SK-N-MC (cell line): ENCODE measurements around the gene TRAF3.

Experiments used
- DNase-seq: peaks from one replicate; pipeline ENCODE4 v3.0.0-alpha.2; 2011; ENCODE audit warnings: low read depth, low spot score
- H3K27ac ChIP-seq: fragments of 200-600 bp; sonication (generic); 2 replicates; pipeline ENCODE4 v1.5.1; 2016; ENCODE audit warnings: mixed run types
- H3K36me3 ChIP-seq: fragments of 200-600 bp; sonication (generic); 2 replicates; pipeline ENCODE4 v1.6.1; 2017; ENCODE audit warnings: antibody characterized with exemption, low read length, mixed read lengths; ENCODE audit not compliant: insufficient read depth
- H3K4me3 ChIP-seq: fragments of 200-600 bp; sonication (generic); 2 replicates; pipeline ENCODE4 v1.5.1; 2016
- H3K9ac ChIP-seq: fragments of 200-600 bp; sonication (generic); 2 replicates; pipeline ENCODE4 v1.8.0; 2017; ENCODE audit warnings: mixed run types, mixed read lengths; ENCODE audit not compliant: insufficient read length
- H3K9me3 ChIP-seq: fragments of 200-600 bp; sonication (generic); 2 replicates; pipeline ENCODE4 v1.6.1; 2017; ENCODE audit warnings: low read depth, mild to moderate bottlenecking, antibody characterized with exemption, low read length, moderate library complexity, mixed read lengths
- EZH2 ChIP-seq: fragments of 200-600 bp; sonication (generic); IDR thresholded peaks from one replicate; pipeline ENCODE4 v1.6.1; 2017; ENCODE audit warnings: antibody characterized with exemption
- FOXP2 ChIP-seq: optimal IDR thresholded peaks from 2 replicates; pipeline ENCODE3; 2011; ENCODE audit warnings: mild to moderate bottlenecking, moderate library complexity; ENCODE audit not compliant: insufficient read depth; ENCODE audit errors: extremely low read length, control extremely low read depth
- POLR2AphosphoS5 ChIP-seq: IDR thresholded peaks from 2 replicates; pipeline ENCODE4 v1.6.1; 2012; ENCODE audit warnings: mild to moderate bottlenecking, low read depth, low read length, borderline replicate concordance

TRAF3 gene

GRCh38 chr14:102943454-102943853, 166.2 kb downstream of the TRAF3 start:
- no peak overlapping the region for H3K9ac ChIP-seq
- peaks cover 34% of the 10 kb centered on the region for H3K36me3 ChIP-seq
- no peak for DNase-seq
- no peak for TF ChIP-seq POLR2AphosphoS5
- no peak for TF ChIP-seq FOXP2
- no peak for TF ChIP-seq EZH2
- no peak overlapping the region for H3K27ac ChIP-seq
- H3K9me3 ChIP-seq, result no peaks in the 10 kb centered on the region
- no peak overlapping the region for H3K4me3 ChIP-seq

DNA sequence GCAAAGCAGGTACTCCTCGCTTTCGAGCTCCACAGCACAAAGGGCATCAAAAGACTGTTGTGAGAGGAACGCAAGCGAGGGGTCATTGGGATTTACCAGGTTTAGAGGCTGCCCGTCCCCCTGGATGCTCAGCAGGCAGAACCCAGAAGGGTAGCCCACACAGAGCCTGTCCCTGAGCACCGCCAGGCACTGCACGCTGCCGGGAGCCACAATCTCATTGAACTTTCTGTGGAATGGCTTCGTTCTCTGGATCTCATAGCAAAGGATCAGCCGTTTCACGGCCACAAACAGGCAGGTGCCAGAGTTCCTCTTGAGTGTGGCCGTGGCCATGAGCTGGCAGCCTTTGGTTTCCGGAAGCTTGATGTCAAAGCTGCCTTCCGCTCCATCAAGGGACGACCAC, 166.7 kb downstream of the TRAF3 start:
- TF ChIP-seq POLR2AphosphoS5 (no peak), FOXP2 (no peak), EZH2 (no peak)
- no peak for DNase-seq
- H3K4me3 ChIP-seq, result no peak overlapping the region
- no peaks in the 10 kb centered on the region for H3K9me3 ChIP-seq
- peaks cover 38% of the 10 kb centered on the region for H3K36me3 ChIP-seq
- no peak overlapping the region for H3K9ac ChIP-seq
- no peak overlapping the region for H3K27ac ChIP-seq

- no peak overlapping the region for H3K4me3 ChIP-seq
- H3K36me3 ChIP-seq, result peaks cover 45% of the 10 kb centered on the region
- DNase-seq, result no peak
- no peak overlapping the region for H3K27ac ChIP-seq
- H3K9ac ChIP-seq, result no peak overlapping the region
- TF ChIP-seq POLR2AphosphoS5 (no peak), EZH2 (no peak), FOXP2 (no peak)
- no peaks in the 10 kb centered on the region for H3K9me3 ChIP-seq
These were observed 167.4 kb downstream of the TRAF3 start for GRCh38 chr14:102944448-102945330.

DNA sequence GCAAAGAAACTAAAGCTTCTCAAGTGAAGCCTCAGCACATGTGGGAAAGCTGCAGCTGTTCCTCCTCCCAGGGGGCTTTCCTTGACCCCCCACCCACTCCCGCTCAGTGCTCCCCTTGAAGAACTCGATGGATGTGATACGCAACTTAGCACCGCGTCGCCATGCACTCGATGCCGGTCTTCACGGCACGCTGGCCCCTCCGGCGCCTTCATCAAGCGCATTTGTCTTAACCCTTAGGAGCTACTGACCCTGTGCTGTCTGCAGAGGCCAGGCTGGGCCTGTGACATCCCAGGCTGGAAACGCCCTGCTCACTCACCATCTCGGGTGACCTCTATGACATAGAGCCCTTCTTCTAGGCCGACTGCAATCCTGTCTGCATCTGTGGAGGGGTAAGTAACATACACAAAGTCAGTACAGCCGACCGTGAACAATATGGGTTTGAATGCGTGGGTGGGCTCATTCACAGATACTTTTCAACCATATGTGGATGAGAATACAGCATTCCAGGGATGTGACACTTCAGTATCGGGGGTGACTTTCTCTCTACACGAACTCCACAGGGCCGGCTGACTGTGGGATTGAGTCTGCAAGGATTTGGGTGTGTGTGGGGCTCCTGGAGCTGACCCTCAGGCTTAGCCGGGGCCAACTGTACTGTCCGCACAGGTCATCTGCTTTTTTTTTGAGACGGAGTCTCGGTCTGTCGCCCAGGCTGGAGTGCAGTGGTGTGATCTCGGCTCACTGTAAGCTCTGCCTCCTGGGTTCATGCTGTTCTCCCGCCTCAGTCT, 168.3 kb downstream of the TRAF3 start:
- TF ChIP-seq EZH2 (no peak), FOXP2 (no peak), POLR2AphosphoS5 (no peak)
- Histone ChIP-seq H3K9me3 (no peaks in the 10 kb centered on the region), H3K36me3 (peaks cover 49% of the 10 kb centered on the region), H3K27ac (no peak overlapping the region), H3K9ac (no peak overlapping the region), H3K4me3 (no peak overlapping the region)
- no peak for DNase-seq

- no peak for TF ChIP-seq FOXP2
- no peak for TF ChIP-seq EZH2
- TF ChIP-seq POLR2AphosphoS5, result no peak
- H3K9ac ChIP-seq, result no peak overlapping the region
- DNase-seq, result no peak
- H3K36me3 ChIP-seq, result peaks cover 61% of the 10 kb centered on the region
- no peaks in the 10 kb centered on the region for H3K9me3 ChIP-seq
- H3K27ac ChIP-seq, result 0 out of 2 replicates have a peak overlapping the region, but pooled peaks have one; percentile 26
- H3K4me3 ChIP-seq, result no peak overlapping the region
These were observed 170.3 kb downstream of the TRAF3 start for GRCh38 chr14:102947321-102948103.

- H3K4me3 ChIP-seq, result no peak overlapping the region
- H3K9me3 ChIP-seq, result no peaks in the 10 kb centered on the region
- TF ChIP-seq EZH2 (no peak), FOXP2 (no peak), POLR2AphosphoS5 (no peak)
- no peak overlapping the region for H3K9ac ChIP-seq
- peak overlapping the region; percentile 54 for H3K27ac ChIP-seq
- peaks cover 60% of the 10 kb centered on the region for H3K36me3 ChIP-seq
- no peak for DNase-seq
These were observed 171.4 kb downstream of the TRAF3 start for GRCh38 chr14:102948698-102949061.

DNA sequence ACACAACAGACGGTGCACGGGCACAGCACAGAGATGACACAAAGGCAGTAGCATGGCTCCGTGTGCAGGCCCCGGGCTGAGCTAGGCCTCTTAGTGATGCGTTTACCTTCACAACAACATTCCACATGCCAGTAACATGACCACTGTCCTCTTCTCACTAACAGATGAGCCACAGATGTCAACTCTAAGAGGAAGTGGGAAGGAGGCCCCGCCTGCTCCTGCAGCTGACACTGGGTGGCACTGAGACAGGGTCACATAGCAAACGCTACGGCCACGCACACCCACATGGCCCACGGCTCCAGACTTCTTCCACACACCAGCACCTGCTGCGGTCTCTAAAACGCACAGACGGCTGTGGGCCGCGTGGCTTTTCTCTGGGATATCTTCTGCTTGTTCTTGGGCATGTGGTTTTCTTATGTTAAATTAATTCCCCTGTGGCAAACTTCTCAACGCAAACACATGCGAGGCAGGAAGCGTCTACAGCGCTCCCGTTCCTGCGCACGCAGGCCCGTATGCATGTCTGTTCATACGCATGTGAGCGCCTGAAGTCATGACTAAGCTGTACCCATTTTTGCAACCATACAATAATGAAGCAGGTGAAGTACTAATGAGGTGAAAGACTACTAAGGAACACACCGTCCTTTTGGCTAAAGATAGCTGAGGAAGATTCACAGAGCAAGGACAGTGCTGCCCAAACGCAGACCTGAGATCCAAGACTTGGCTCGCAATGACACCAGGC, 172.0 kb downstream of the TRAF3 start:
- Histone ChIP-seq H3K4me3 (no peak overlapping the region), H3K9ac (no peak overlapping the region), H3K36me3 (peaks cover 57% of the 10 kb centered on the region), H3K9me3 (no peaks in the 10 kb centered on the region), H3K27ac (peak overlapping the region; percentile 54)
- no peak for DNase-seq
- TF ChIP-seq FOXP2, result no peak
- TF ChIP-seq POLR2AphosphoS5, result no peak
- TF ChIP-seq EZH2, result no peak
